A549 (cell line): ENCODE results near the gene MBD2.

Source experiments
- BHLHE40 ChIP-seq: IDR thresholded peaks from 2 replicates; pipeline ENCODE4 v1.6.1; 2012; ENCODE audit warnings: low read depth, low read length, inconsistent platforms
- CHD2 ChIP-seq: fragments of 150-350 bp; IDR thresholded peaks from 2 replicates; pipeline ENCODE4 v1.6.1; 2014; ENCODE audit warnings: low read length; ENCODE audit not compliant: partially characterized antibody
- EP300 ChIP-seq, 2 experiments: fragments of >200 bp; sonication (Bioruptor Twin); formaldehyde crosslinking; IDR thresholded peaks; 2 replicates in 1 of 2; 3 replicates in 1 of 2; pipeline ENCODE4 v1.6.1; 2016 to 2017
- JUNB ChIP-seq: fragments of >200 bp; sonication (Bioruptor Twin); formaldehyde crosslinking; IDR thresholded peaks from 2 replicates; pipeline ENCODE4 v1.6.1; 2016
- KDM1A ChIP-seq: fragments of 200-600 bp; sonication (generic); IDR thresholded peaks from 2 replicates; pipeline ENCODE4 v1.6.1; 2016; ENCODE audit warnings: low read depth, mild to moderate bottlenecking
- MAZ ChIP-seq: fragments of 150-350 bp; IDR thresholded peaks from 2 replicates; pipeline ENCODE4 v1.6.1; 2014; ENCODE audit warnings: antibody characterized with exemption, low read depth, low read length, borderline replicate concordance
- NR3C1 ChIP-seq: fragments of >200 bp; sonication (Bioruptor Twin); formaldehyde crosslinking; IDR thresholded peaks from 3 replicates; pipeline ENCODE4 v1.6.1; 2017
- POLR2AphosphoS2 ChIP-seq: conservative IDR thresholded peaks from 2 replicates; pipeline ENCODE4 v1.6.1; 2012; ENCODE audit warnings: low read length, improper control_type of control experiment, inconsistent platforms
- RCOR1 ChIP-seq: fragments of 150-350 bp; IDR thresholded peaks from 2 replicates; pipeline ENCODE4 v1.6.1; 2014; ENCODE audit warnings: antibody characterized with exemption, low read length, low read depth
- SMC3 ChIP-seq: fragments of >200 bp; sonication (Bioruptor Twin); formaldehyde crosslinking; IDR thresholded peaks from 3 replicates; pipeline ENCODE4 v1.6.1; 2018; ENCODE audit warnings: inconsistent platforms
- ZNF302 ChIP-seq: fragments of 250-450 bp; sonication (Bioruptor Pico); IDR thresholded peaks from 2 replicates; pipeline ENCODE4 v1.9.0; 2021; ENCODE audit warnings: inconsistent platforms, mild to moderate bottlenecking, moderate library complexity
- TF ChIP-seq, protein P1 (sequence below): fragments of >200 bp; sonication (Bioruptor Twin); formaldehyde crosslinking; IDR thresholded peaks from 3 replicates; pipeline ENCODE4 v1.5.1; 2016
- TF ChIP-seq, protein P2 (sequence below): fragments of 200-600 bp; sonication (generic); IDR thresholded peaks from 2 replicates; pipeline ENCODE4 v1.6.1; 2016; ENCODE audit warnings: antibody characterized with exemption, mild to moderate bottlenecking, moderate library complexity
- TF ChIP-seq, protein P3 (sequence below): IDR thresholded peaks from 2 replicates; pipeline ENCODE4 v1.6.1; 2012

DNA sequence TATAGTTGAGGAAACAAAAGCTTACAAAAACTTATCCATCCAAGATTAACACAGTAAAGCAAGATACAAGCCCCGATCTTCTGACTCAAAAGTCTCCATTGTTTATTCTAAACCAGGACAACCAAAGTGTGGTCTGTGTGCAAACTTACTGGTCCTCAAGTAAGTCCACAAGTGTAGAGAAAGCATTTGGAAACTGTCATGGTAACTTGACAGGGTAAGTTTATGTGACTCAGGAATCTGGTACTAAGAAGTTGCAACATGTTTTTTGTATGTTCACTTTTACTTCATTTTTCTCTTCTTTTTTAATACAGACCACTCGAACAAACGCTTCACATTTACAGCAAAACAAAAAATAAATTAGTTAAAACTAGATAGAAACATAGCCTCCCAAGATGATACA, 9.4 kb downstream of the MBD2 start:
- TF ChIP-seq NR3C1 (no peak), EP300 (IDR thresholded peaks at IDR 0.05) (no peak), ZNF302 (no peak), KDM1A (no peak), SMC3 (no peak), RCOR1 (no peak), MAZ (no peak), BHLHE40 (no peak), CHD2 (no peak), JUNB (no peak), POLR2AphosphoS2 (no peak)
- TF ChIP-seq, protein P1, sequence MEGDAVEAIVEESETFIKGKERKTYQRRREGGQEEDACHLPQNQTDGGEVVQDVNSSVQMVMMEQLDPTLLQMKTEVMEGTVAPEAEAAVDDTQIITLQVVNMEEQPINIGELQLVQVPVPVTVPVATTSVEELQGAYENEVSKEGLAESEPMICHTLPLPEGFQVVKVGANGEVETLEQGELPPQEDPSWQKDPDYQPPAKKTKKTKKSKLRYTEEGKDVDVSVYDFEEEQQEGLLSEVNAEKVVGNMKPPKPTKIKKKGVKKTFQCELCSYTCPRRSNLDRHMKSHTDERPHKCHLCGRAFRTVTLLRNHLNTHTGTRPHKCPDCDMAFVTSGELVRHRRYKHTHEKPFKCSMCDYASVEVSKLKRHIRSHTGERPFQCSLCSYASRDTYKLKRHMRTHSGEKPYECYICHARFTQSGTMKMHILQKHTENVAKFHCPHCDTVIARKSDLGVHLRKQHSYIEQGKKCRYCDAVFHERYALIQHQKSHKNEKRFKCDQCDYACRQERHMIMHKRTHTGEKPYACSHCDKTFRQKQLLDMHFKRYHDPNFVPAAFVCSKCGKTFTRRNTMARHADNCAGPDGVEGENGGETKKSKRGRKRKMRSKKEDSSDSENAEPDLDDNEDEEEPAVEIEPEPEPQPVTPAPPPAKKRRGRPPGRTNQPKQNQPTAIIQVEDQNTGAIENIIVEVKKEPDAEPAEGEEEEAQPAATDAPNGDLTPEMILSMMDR, result no peak
- TF ChIP-seq, protein P2, sequence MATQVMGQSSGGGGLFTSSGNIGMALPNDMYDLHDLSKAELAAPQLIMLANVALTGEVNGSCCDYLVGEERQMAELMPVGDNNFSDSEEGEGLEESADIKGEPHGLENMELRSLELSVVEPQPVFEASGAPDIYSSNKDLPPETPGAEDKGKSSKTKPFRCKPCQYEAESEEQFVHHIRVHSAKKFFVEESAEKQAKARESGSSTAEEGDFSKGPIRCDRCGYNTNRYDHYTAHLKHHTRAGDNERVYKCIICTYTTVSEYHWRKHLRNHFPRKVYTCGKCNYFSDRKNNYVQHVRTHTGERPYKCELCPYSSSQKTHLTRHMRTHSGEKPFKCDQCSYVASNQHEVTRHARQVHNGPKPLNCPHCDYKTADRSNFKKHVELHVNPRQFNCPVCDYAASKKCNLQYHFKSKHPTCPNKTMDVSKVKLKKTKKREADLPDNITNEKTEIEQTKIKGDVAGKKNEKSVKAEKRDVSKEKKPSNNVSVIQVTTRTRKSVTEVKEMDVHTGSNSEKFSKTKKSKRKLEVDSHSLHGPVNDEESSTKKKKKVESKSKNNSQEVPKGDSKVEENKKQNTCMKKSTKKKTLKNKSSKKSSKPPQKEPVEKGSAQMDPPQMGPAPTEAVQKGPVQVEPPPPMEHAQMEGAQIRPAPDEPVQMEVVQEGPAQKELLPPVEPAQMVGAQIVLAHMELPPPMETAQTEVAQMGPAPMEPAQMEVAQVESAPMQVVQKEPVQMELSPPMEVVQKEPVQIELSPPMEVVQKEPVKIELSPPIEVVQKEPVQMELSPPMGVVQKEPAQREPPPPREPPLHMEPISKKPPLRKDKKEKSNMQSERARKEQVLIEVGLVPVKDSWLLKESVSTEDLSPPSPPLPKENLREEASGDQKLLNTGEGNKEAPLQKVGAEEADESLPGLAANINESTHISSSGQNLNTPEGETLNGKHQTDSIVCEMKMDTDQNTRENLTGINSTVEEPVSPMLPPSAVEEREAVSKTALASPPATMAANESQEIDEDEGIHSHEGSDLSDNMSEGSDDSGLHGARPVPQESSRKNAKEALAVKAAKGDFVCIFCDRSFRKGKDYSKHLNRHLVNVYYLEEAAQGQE, result no peak
- TF ChIP-seq, protein P3, sequence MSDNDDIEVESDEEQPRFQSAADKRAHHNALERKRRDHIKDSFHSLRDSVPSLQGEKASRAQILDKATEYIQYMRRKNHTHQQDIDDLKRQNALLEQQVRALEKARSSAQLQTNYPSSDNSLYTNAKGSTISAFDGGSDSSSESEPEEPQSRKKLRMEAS, result no peak
